ENCODE results near the gene SRRM3. TPM values are rescaled to one million over a fixed set of nuclear protein-coding genes. Genes with fewer than 3 reads are reported as not detected.

SRRM3 gene
- polyA plus RNA-seq, 2 of the 4 experiments (the other 2 are of a cell fraction), result 2.4 to 7.0 TPM

DNA sequence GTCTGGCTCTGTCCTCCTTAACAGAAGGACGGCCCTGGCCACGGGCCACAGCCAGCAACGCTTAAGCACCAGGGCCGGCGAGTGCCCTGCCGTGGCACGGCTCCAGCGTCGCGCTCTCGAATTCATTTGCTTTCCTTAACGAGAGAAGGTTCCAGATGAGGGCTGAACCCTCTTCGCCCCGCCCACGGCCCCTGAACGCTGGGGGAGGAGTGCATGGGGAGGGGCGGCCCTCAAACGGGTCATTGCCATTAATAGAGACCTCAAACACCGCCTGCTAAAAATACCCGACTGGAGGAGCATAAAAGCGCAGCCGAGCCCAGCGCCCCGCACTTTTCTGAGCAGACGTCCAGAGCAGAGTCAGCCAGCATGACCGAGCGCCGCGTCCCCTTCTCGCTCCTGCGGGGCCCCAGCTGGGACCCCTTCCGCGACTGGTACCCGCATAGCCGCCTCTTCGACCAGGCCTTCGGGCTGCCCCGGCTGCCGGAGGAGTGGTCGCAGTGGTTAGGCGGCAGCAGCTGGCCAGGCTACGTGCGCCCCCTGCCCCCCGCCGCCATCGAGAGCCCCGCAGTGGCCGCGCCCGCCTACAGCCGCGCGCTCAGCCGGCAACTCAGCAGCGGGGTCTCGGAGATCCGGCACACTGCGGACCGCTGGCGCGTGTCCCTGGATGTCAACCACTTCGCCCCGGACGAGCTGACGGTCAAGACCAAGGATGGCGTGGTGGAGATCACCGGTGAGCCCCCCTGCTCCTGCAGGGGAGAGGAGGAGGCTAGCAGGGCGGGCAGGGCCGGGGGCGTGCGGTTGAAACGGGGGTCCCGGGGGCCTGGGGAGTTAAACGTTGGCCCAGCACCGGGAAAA lies 100.9 kb downstream of the SRRM3 start, which contains the start of gene HSPB1 (continued):
- TF ChIP-seq, protein P1, sequence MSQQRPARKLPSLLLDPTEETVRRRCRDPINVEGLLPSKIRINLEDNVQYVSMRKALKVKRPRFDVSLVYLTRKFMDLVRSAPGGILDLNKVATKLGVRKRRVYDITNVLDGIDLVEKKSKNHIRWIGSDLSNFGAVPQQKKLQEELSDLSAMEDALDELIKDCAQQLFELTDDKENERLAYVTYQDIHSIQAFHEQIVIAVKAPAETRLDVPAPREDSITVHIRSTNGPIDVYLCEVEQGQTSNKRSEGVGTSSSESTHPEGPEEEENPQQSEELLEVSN (IDR thresholded peaks at IDR 0.05; ENCODE audit: borderline replicate concordance, low read depth), result peak; percentile 96
- TF ChIP-seq CHD2 (IDR thresholded peaks at IDR 0.05; ENCODE audit: low read length, partially characterized antibody) (no peak), KDM1A (IDR thresholded peaks at IDR 0.05; ENCODE audit: low read depth) (no peak), FOSB (CRISPR knock-in tag; IDR thresholded peaks at IDR 0.05) (no peak), RARB (CRISPR knock-in tag; IDR thresholded peaks at IDR 0.05) (no peak), FOXS1 (CRISPR knock-in tag; IDR thresholded peaks at IDR 0.05) (0 out of 2 replicates have a peak, but pooled peaks have one; percentile 20), PHF8 (IDR thresholded peaks at IDR 0.05; ENCODE audit: borderline replicate concordance, low read depth) (peak; percentile 85), HOXB13 (CRISPR knock-in tag; IDR thresholded peaks at IDR 0.05; ENCODE audit: low read depth) (no peak), CTCF (IDR thresholded peaks at IDR 0.05) (no peak), POLR2A (IDR thresholded peaks at IDR 0.05; ENCODE audit: low read length) (peak; percentile 97), HEYL (CRISPR knock-in tag; IDR thresholded peaks at IDR 0.05) (no peak), TP53 (CRISPR knock-in tag; IDR thresholded peaks at IDR 0.05) (no peak), HDAC2 (IDR thresholded peaks at IDR 0.05) (peak; percentile 20; the same call in 1 of the 2 replicates), ELK1 (IDR thresholded peaks at IDR 0.05; ENCODE audit: low read depth, low read length) (no peak), JUN (IDR thresholded peaks at IDR 0.05) (peak; percentile 78 to 91), JUNB (IDR thresholded peaks at IDR 0.05) (no peak), EHMT2 (IDR thresholded peaks at IDR 0.05; ENCODE audit: low read depth) (no peak), GATA3 (IDR thresholded peaks at IDR 0.05; ENCODE audit: borderline replicate concordance) (peak; percentile 46; the same call in 1 of the 2 replicates), CEBPB (IDR thresholded peaks at IDR 0.05) (no peak), ZFP36 (IDR thresholded peaks at IDR 0.05; ENCODE audit: borderline replicate concordance, partially characterized antibody) (no peak), CHD4 (IDR thresholded peaks at IDR 0.05; ENCODE audit: borderline replicate concordance) (no peak), RNF2 (IDR thresholded peaks at IDR 0.05; ENCODE audit: borderline replicate concordance, low read depth) (peak; percentile 33; the same call in 1 of the 2 replicates), MYC (IDR thresholded peaks at IDR 0.05; ENCODE audit: borderline replicate concordance, low read length) (no peak), RCOR1 (IDR thresholded peaks at IDR 0.05; ENCODE audit: low read depth, low read length) (no peak), SMC3 (IDR thresholded peaks at IDR 0.05) (peak; percentile 8; the same call in 1 of the 3 replicates), HMGXB4 (CRISPR knock-in tag; IDR thresholded peaks at IDR 0.05; ENCODE audit: borderline replicate concordance) (no peak), HOXA7 (CRISPR knock-in tag; IDR thresholded peaks at IDR 0.05) (no peak), BHLHE40 (IDR thresholded peaks at IDR 0.05; ENCODE audit: low read depth, low read length) (no peak)
- TF ChIP-seq, protein P2, sequence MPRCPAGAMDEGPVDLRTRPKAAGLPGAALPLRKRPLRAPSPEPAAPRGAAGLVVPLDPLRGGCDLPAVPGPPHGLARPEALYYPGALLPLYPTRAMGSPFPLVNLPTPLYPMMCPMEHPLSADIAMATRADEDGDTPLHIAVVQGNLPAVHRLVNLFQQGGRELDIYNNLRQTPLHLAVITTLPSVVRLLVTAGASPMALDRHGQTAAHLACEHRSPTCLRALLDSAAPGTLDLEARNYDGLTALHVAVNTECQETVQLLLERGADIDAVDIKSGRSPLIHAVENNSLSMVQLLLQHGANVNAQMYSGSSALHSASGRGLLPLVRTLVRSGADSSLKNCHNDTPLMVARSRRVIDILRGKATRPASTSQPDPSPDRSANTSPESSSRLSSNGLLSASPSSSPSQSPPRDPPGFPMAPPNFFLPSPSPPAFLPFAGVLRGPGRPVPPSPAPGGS (IDR thresholded peaks at IDR 0.05), result peak; percentile 86; the same call in 2 of the 3 replicates
- TF ChIP-seq, protein P3, sequence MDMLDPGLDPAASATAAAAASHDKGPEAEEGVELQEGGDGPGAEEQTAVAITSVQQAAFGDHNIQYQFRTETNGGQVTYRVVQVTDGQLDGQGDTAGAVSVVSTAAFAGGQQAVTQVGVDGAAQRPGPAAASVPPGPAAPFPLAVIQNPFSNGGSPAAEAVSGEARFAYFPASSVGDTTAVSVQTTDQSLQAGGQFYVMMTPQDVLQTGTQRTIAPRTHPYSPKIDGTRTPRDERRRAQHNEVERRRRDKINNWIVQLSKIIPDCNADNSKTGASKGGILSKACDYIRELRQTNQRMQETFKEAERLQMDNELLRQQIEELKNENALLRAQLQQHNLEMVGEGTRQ (IDR thresholded peaks at IDR 0.05), result no peak
